AG04450 (cell line): ENCODE results near the gene METTL9. TPM values are rescaled to one million over a fixed set of nuclear protein-coding genes. Genes with fewer than 3 reads are reported as not detected.
"Not testable (repeated sequence)": the region's sequence is repeated elsewhere in the genome, so short reads cannot be mapped to it uniquely, and the experiment has no call there.

Experiments
- CTCF ChIA-PET: fragments of 300-600, 350-600 bp; formaldehyde crosslinking; extraction: SDS; loops from one replicate; lab custom pipeline; 2022; ENCODE audit warnings: antibody characterized with exemption, inconsistent platforms; lab: Charles Lee
- POLR2A ChIA-PET: fragments of 350-600 bp; formaldehyde crosslinking; extraction: SDS; loops from one replicate; lab custom pipeline; 2021; ENCODE audit warnings: antibody characterized with exemption, inconsistent platforms; lab: Yijun Ruan, JAX
- DNase-seq: peaks from one replicate; pipeline ENCODE4 v3.0.0-alpha.2; 2011; ENCODE audit warnings: low read depth, low spot score
- H3K27ac ChIP-seq: one replicate; pipeline ENCODE4 v1.5.1; 2012; ENCODE audit warnings: low read depth, low read length, control low read depth
- H3K27me3 ChIP-seq: one replicate; pipeline ENCODE4 v1.6.0; 2012; ENCODE audit warnings: low read length; ENCODE audit not compliant: control insufficient read depth, insufficient read depth
- H3K4me3 ChIP-seq: 2 replicates; pipeline ENCODE4 v1.5.1; 2011; ENCODE audit warnings: mild to moderate bottlenecking, low read depth, low read length, control low read depth
- H3K9me3 ChIP-seq: 2 replicates; pipeline ENCODE4 v1.5.1; 2012; ENCODE audit warnings: low read length; ENCODE audit not compliant: control insufficient read depth, insufficient read depth
- polyA plus RNA-seq: library from polyadenylated mRNA; depleted of rRNA; stranded (reverse); fragments of >200 nt; gene quantifications from 2 replicates; pipeline ENCODE4 v1.2.3, GENCODE V29; 2011
- TF ChIP-seq, protein P1 (sequence below): IDR thresholded peaks from 2 replicates; pipeline ENCODE4 v1.5.1; 2011; ENCODE audit warnings: low read depth, low read length, control low read depth, inconsistent platforms

The METTL9 gene
- polyA plus RNA-seq, 1 experiment, result 142 TPM

DNA sequence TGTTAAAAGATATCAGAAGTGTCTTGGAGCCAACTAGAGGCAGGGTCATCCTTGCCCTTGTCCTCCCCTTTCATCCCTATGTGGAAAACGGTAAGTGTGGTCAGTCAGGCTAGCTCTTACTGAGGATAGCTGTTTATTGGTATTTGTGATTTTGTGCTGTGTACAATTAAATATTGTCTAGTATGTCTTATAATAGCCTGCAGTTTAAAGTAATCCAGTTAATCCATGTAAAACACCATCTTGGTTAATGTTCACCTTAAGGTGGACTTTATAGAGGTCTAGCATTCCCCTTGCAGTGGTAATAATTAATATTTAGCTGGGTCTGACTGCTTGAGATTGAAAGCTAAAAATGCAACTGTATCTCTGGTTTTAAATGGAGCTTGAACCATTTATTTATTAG lies 25.6 kb downstream of the METTL9 start:
- ChIA-PET POLR2A (no interaction called here), CTCF (interaction anchor here (2.5 kb wide), 1 partner anchor 32 kb away, joined by 11 read pairs; no protein-coding TSS in a partner anchor)
- TF ChIP-seq, protein P1, sequence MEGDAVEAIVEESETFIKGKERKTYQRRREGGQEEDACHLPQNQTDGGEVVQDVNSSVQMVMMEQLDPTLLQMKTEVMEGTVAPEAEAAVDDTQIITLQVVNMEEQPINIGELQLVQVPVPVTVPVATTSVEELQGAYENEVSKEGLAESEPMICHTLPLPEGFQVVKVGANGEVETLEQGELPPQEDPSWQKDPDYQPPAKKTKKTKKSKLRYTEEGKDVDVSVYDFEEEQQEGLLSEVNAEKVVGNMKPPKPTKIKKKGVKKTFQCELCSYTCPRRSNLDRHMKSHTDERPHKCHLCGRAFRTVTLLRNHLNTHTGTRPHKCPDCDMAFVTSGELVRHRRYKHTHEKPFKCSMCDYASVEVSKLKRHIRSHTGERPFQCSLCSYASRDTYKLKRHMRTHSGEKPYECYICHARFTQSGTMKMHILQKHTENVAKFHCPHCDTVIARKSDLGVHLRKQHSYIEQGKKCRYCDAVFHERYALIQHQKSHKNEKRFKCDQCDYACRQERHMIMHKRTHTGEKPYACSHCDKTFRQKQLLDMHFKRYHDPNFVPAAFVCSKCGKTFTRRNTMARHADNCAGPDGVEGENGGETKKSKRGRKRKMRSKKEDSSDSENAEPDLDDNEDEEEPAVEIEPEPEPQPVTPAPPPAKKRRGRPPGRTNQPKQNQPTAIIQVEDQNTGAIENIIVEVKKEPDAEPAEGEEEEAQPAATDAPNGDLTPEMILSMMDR, result no peak
- H3K4me3 ChIP-seq, result no peak overlapping the region
- H3K9me3 ChIP-seq, result peaks cover 2% of the 10 kb centered on the region
- H3K27me3 ChIP-seq, result no peaks in the 10 kb centered on the region
- no peak overlapping the region for H3K27ac ChIP-seq
- DNase-seq, result no peak

DNA sequence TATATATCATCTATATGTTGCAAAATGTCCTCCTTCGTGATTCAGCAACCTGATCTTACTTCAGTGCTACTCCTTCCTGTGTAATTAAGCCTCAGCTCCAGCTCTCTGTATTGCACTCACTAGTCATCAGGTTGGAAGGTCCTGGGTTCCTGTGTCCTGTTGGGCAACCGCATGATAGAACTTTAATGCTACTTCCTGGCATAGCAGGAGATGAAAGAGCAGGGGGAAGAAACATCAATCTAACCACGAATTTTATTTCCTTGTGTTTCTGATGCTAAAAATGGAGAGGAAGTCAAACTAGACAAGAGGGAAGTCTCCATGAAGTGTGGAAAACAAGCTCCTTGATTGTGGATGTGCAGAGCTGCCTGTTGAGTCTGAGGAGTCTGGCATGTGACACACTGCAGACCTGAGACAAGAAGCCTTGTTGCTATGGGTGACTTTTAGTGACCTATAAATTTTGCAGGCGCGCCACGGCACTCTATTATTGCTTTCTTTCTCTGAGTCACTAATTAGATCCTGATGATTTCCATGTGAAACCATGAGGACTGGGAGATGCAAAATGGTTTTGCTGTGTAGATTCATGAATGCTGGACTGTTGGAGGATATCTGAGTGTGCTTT lies 27.4 kb downstream of the METTL9 start:
- peak; percentile 42 for DNase-seq
- POLR2A ChIA-PET, result no interaction called here
- Histone ChIP-seq H3K27ac (peak overlapping the region; percentile 85), H3K9me3 (peaks cover 6% of the 10 kb centered on the region), H3K4me3 (no peak overlapping the region; the same call in 1 of the 2 replicates), H3K27me3 (no peaks in the 10 kb centered on the region)
- CTCF ChIA-PET, result interaction anchor here (2.5 kb wide), 1 partner anchor 30 kb away, joined by 11 read pairs; no protein-coding TSS in a partner anchor
- TF ChIP-seq, protein P1, result no peak

DNA sequence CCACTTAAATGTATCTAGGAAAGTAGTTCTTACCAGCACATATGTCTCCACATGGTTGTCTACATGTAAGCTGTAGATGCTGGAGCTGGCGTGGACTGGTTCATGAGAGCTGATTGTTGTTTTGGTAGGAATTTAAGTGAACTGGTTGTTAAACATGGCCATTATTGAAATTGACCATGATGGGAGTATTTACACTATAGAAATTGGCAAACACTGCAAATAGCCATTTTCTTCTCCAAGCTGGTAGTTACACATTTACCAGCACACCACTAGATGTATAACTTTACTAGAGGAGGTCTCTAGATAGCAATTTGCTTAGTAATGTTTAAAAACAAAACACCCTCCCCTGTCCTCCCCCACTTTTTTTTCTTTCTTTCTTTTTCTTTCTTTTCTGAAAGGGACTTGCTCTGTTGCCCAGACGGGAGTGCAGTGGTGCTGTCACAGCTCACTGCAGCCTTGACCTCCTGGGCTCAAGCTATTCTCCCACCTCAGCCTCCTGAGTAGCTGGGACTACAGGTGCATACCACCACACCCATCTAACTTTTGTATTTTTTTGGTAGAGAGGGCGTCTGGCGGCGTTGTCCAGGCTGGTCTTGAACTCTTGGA lies 28.8 kb downstream of the METTL9 start:
- ChIA-PET POLR2A (no interaction called here), CTCF (interaction anchor here (0.8 to 1.1 kb wide), 2 partner anchors 13 to 81 kb away, joined by 3 to 5 read pairs; no protein-coding TSS in a partner anchor)
- TF ChIP-seq, protein P1, result no peak
- Histone ChIP-seq H3K27me3 (no peaks in the 10 kb centered on the region), H3K4me3 (no peak overlapping the region), H3K27ac (no peak overlapping the region), H3K9me3 (peaks cover 6% of the 10 kb centered on the region)
- DNase-seq, result no peak

DNA sequence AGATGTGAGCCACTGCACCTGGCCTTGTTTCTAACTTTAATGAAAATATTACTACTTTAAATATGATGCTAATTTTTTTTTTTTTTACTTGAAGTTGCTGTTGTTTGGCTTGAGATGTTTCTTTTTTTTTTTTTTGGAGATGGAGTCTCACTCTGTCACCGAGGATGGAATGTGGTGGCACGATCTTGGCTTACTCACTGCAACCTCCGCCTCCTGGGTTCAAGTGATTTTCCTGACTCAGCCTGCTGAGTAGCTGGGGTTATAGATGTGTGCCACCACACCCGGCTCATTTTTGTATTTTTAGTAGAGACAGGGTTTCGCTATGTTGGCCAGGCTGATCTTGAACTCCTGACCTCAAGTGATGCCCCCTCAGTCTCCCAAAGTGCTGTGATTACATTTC lies 29.4 kb downstream of the METTL9 start:
- peaks cover 6% of the 10 kb centered on the region for H3K9me3 ChIP-seq
- DNase-seq, result no peak
- no peak overlapping the region for H3K27ac ChIP-seq
- TF ChIP-seq, protein P1, result no peak
- H3K4me3 ChIP-seq, result no peak overlapping the region
- H3K27me3 ChIP-seq, result no peaks in the 10 kb centered on the region
- ChIA-PET POLR2A (no interaction called here), CTCF (no interaction called here)

DNA sequence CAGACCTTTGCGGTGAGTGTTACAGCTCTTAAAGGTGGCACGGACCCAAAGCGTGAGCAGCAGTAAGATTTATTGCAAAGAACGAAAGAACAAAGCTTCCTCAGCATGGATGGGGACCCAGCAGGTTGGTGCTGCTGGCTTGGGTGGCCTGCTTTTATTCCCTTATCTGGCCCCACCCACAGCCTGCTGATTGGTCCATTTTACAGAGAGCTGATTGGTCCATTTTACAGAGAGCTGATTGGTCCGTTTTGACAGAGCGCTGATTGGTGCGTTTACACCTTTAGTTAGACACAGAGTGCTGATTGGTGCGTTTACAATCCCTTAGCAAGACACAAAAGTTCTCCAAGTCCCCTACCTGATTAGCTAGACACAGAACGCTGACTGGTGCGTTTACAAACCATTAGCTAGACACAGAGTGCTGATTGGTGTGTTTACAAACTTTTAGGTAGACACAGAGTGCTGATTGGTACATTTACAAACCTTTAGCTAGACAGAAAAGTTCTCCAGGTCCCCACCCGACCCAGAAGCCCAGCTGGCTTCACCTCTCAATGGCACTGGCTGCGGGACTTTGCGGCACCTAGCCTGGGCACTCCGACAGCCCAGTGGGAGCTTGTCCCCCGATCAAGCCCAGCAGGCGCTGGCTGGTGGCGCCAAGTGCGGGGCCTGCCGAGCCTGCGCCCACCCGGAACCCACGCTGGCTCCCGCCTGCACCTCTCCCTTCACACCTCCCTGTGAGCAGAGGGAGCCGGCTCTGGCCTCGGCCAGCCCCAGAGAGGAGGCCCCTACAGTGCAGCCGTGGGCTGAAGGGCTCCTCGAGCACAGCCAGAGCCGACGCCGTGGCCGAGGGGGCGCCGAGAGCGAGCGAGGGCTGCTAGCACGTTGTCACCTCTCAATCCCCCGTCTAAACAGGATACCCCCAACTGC lies 30.5 kb downstream of the METTL9 start:
- POLR2A ChIA-PET, H3K27ac ChIP-seq, H3K27me3 ChIP-seq, DNase-seq, H3K9me3 ChIP-seq, H3K4me3 ChIP-seq: not testable (repeated sequence)
- CTCF ChIA-PET, result interaction anchor here (0.8 to 2.1 kb wide), 2 partner anchors 12 to 27 kb away, joined by 3 to 8 read pairs; no protein-coding TSS in a partner anchor

DNA sequence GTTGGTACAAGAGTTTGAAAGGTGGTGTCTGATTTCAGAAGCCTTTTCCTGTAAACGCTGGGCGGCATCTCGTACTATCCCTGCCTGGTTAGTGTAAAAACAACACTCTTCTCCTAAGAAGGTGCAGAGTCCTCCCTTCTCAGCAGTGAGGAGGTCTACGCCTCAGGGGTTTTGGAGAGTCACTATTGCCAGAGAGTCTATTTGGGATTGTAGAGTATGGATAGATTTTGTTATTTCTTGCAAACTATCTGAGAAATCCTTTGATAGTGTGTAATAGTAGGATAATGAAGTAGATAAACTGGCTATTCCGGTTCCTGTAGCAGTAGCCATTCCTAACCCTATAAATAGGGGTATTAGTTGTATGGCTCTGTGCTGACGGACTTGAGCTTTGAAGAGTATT lies 31.5 kb downstream of the METTL9 start:
- H3K27ac ChIP-seq, POLR2A ChIA-PET, H3K9me3 ChIP-seq, DNase-seq, H3K27me3 ChIP-seq, H3K4me3 ChIP-seq: not testable (repeated sequence)
- CTCF ChIA-PET, result interaction anchor here (0.8 to 2.1 kb wide), 2 partner anchors 11 to 26 kb away, joined by 3 to 8 read pairs; no protein-coding TSS in a partner anchor

DNA sequence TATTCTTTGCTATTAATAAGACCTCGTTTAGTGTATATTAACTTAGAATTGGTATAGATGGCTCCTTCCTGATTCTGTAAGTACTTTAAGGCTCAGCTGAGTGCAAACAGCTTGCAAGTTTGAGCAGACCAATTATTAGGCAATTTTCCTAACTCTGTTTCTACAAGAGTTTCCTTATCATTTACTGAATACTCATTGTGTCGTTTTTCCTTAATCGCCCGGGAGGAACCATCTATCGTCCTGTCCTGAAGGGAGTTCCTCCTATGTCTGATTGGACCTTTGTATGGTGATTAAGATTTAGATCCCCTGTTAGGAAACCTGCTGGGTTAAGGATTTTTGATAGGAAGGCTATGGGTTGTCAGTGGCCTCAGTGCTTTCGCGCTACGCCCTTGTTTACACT lies 32.0 kb downstream of the METTL9 start:
- CTCF ChIA-PET, result interaction anchor here (2.1 kb wide), 1 partner anchor 26 kb away, joined by 8 read pairs; no protein-coding TSS in a partner anchor
- POLR2A ChIA-PET, H3K27me3 ChIP-seq, H3K9me3 ChIP-seq, DNase-seq, H3K27ac ChIP-seq, H3K4me3 ChIP-seq: not testable (repeated sequence)
